H54 (cell line): ENCODE data around the gene TXNDC11.

ENCODE experiments used
- DNase-seq: peaks from one replicate; pipeline ENCODE4 v3.0.0; 2011; ENCODE audit warnings: low spot score, mixed read lengths; ENCODE audit not compliant: insufficient read length
- FAIRE-seq: peaks from 3 replicates; lab custom pipeline; 2011; peaks lifted over from hg19 to GRCh38; lab: Jason Lieb, UNC
- POLR2A ChIP-seq: IDR thresholded peaks from 2 replicates; pipeline ENCODE4 v1.6.1; 2011; ENCODE audit warnings: low read depth, mild to moderate bottlenecking, low read length

Gene TXNDC11

GRCh38 chr16:11768849-11769248, 26.2 kb upstream of the TXNDC11 start:
- no peak for DNase-seq
- no peak for FAIRE-seq
- no peak for TF ChIP-seq POLR2A

GRCh38 chr16:11762431-11762830, 19.8 kb upstream of the TXNDC11 start:
- no peak for TF ChIP-seq POLR2A
- DNase-seq (no peak), FAIRE-seq (no peak)

GRCh38 chr16:11759997-11760396, 17.3 kb upstream of the TXNDC11 start:
- no peak for DNase-seq
- no peak for FAIRE-seq

GRCh38 chr16:11759163-11759834, 16.6 kb upstream of the TXNDC11 start:
- DNase-seq = no peak
- FAIRE-seq = no peak
- no peak for TF ChIP-seq POLR2A

More at GRCh38 chr16:11759997-11760396, 17.3 kb upstream of the TXNDC11 start:
- TF ChIP-seq POLR2A = no peak

- TF ChIP-seq POLR2A = no peak
- no peak for DNase-seq
- FAIRE-seq = no peak
Observed at GRCh38 chr16:11757671-11758545, 15.3 kb upstream of the TXNDC11 start.

- DNase-seq = no peak
- no peak for FAIRE-seq
- TF ChIP-seq POLR2A = no peak
Observed at GRCh38 chr16:11756248-11756647, 13.6 kb upstream of the TXNDC11 start.

- no peak for TF ChIP-seq POLR2A
- FAIRE-seq (no peak), DNase-seq (no peak)
Observed at GRCh38 chr16:11755022-11755760, 12.5 kb upstream of the TXNDC11 start.

GRCh38 chr16:11752856-11753255, 10.2 kb upstream of the TXNDC11 start:
- DNase-seq (no peak), FAIRE-seq (no peak)
- TF ChIP-seq POLR2A = no peak

GRCh38 chr16:11750056-11750455, 7.4 kb upstream of the TXNDC11 start:
- DNase-seq = no peak
- no peak for TF ChIP-seq POLR2A
- no peak for FAIRE-seq

- TF ChIP-seq POLR2A = no peak
- no peak for DNase-seq
- no peak for FAIRE-seq
Observed at GRCh38 chr16:11748404-11749254, 6.0 kb upstream of the TXNDC11 start.

- no peak for DNase-seq
- no peak for TF ChIP-seq POLR2A
- no peak for FAIRE-seq
Observed at GRCh38 chr16:11747949-11748403, 5.3 kb upstream of the TXNDC11 start.

GRCh38 chr16:11744075-11744470, 1.4 kb upstream of the TXNDC11 start:
- DNase-seq = no peak
- no peak for FAIRE-seq
- no peak for TF ChIP-seq POLR2A

- FAIRE-seq = no peak
- DNase-seq = no peak
- no peak for TF ChIP-seq POLR2A
Observed at GRCh38 chr16:11743308-11744074, 834 bp upstream of the TXNDC11 start.
